ENCODE measurements around the gene ENTR1.

GRCh38 chr9:136399176-136400037 lies 11.0 kb downstream of the ENTR1 start:
- TF ChIP-seq CTCF (conservative IDR thresholded peaks at IDR 0.05 in 1 of 2, IDR thresholded peaks at IDR 0.05 in 1 of 2; ENCODE audit: extremely low read depth in 1 of 2, insufficient read depth in 1 of 2, low read depth in 1 of 2, low read length in 2 of 2) (no peak), EZH2 (IDR thresholded peaks at IDR 0.05; ENCODE audit: borderline replicate concordance, low read length) (no peak)

Measured in mammary epithelial cell (primary cell).